Natural killer cell (primary cell): ENCODE data around the gene ZNF777. TPM values are rescaled to one million over a fixed set of nuclear protein-coding genes. Genes with fewer than 3 reads are reported as not detected.

Experiments used
- ATAC-seq, 3 donors: fragments of 150-1000 bp in 2 of 3; fragments of 200-7000 bp in 1 of 3; cut with Tn5 transposase; 1 replicate in 1 of 3; 2 replicates in 2 of 3; pipeline ENCODE4 v1.10.0; 2021; ENCODE audit warnings: mild to moderate bottlenecking in 2 of 3, moderate library complexity in 2 of 3
- DNase-seq, 2 donors: peaks; one replicate each; pipeline versions ENCODE4 v3.0.0 to v3.0.0-alpha.2; 2013 to 2021; ENCODE audit warnings: mixed read lengths in 1 of 2
- H3K27ac ChIP-seq: one replicate; pipeline ENCODE4 v1.5.1; 2013; ENCODE audit warnings: mild to moderate bottlenecking, low read length
- H3K27me3 ChIP-seq: one replicate; pipeline ENCODE4 v1.6.1; 2013; ENCODE audit warnings: low read length; ENCODE audit not compliant: control insufficient read depth, insufficient read depth
- H3K36me3 ChIP-seq: one replicate; pipeline ENCODE4 v1.6.1; 2013; ENCODE audit warnings: low read length; ENCODE audit not compliant: control insufficient read depth, insufficient read depth
- H3K4me1 ChIP-seq: one replicate; pipeline ENCODE4 v1.6.1; 2013; ENCODE audit warnings: low read length; ENCODE audit not compliant: control insufficient read depth, insufficient read depth
- H3K4me3 ChIP-seq: one replicate; pipeline ENCODE4 v1.5.1; 2013; ENCODE audit warnings: low read length
- H3K9me3 ChIP-seq: one replicate; pipeline ENCODE4 v1.6.1; 2013; ENCODE audit warnings: low read length; ENCODE audit not compliant: control insufficient read depth, insufficient read depth
- H3K27ac Mint-ChIP-seq, 2 donors: one replicate each; pipeline ENCODE4 v1.8.0; 2022; ENCODE audit warnings: mild to moderate bottlenecking in 2 of 2, mixed read lengths in 2 of 2, moderate library complexity in 1 of 2
- H3K27me3 Mint-ChIP-seq, 2 donors: one replicate each; pipeline ENCODE4 v1.8.0; 2022; ENCODE audit warnings: low read depth in 2 of 2, mixed read lengths in 2 of 2
- H3K36me3 Mint-ChIP-seq: one replicate; pipeline ENCODE4 v1.8.0; 2022; ENCODE audit warnings: mixed read lengths
- H3K4me1 Mint-ChIP-seq, 2 donors: one replicate each; pipeline ENCODE4 v1.8.0; 2022; ENCODE audit warnings: mixed read lengths in 2 of 2
- H3K4me3 Mint-ChIP-seq: one replicate; pipeline ENCODE4 v1.8.0; 2022; ENCODE audit warnings: mild to moderate bottlenecking, moderate library complexity, mixed read lengths
- H3K9me3 Mint-ChIP-seq, 2 donors: one replicate each; pipeline ENCODE4 v1.8.0; 2022; ENCODE audit warnings: mixed read lengths in 2 of 2
- WGBS: methylation state at CpG from one replicate; pipeline ENCODE4 v1.1.7; 2013; ENCODE audit warnings: missing lambda C conversion rate; ENCODE audit not compliant: insufficient coverage; 5-methylcytosine and 5-hydroxymethylcytosine counted together
- intact Hi-C: fragments of 100-400 bp; cut with micrococcal nuclease; formaldehyde crosslinking; loops from one replicate; pipeline ENCODE4 v1.14.2; 2022
- total RNA-seq, 4 donors: library from RNA; stranded (reverse); fragments of 120-200 nt in 1 of 4; gene quantifications; one replicate each; pipeline versions ENCODE4 v1.2.3 to v1.2.4, GENCODE V29; 2013 to 2022
- TF ChIP-seq, protein P1 (sequence below): fragments of 200-600 bp; IDR thresholded peaks from one replicate; pipeline ENCODE4 v1.8.0; 2022; ENCODE audit warnings: antibody characterized with exemption

Gene ZNF777
- total RNA-seq, 3 donors from 2014 or later (not counting 1 experiment from before 2014, with no cell fraction given) = 14.6 to 18.2 (median 17.2) TPM

DNA sequence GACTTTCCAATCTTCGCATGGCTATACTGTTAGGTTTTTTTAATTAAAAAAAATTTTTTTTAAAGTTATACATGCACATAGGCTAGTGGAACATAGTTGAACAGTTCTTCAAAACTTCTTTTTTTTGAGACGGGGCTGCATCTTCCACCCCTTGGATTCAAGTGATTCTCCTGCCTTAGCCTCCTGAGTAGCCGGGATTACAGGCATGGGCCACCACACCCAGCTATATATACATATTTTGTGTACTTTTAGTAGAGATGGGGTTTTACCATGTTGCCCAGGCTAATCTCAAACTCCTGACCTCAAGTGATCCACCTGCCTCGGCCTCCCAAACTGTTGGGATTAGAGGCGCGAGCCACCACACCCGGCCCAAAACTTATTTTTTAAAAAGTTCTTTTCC is 17.3 kb downstream of the ZNF777 start:
- Mint-ChIP-seq H3K36me3 (peaks cover 12% of the 10 kb centered on the region), H3K27ac (no peak overlapping the region), H3K4me3 (no peak overlapping the region), H3K9me3 (no peaks in the 10 kb centered on the region), H3K27me3 (no peaks in the 10 kb centered on the region), H3K4me1 (peaks cover 13 to 22% of the 10 kb centered on the region in 2 donors)
- Histone ChIP-seq H3K27ac (no peak overlapping the region), H3K4me1 (no peaks in the 10 kb centered on the region), H3K36me3 (peaks cover 23% of the 10 kb centered on the region), H3K9me3 (no peaks in the 10 kb centered on the region), H3K27me3 (no peaks in the 10 kb centered on the region), H3K4me3 (no peak overlapping the region)
- TF ChIP-seq, protein P1, sequence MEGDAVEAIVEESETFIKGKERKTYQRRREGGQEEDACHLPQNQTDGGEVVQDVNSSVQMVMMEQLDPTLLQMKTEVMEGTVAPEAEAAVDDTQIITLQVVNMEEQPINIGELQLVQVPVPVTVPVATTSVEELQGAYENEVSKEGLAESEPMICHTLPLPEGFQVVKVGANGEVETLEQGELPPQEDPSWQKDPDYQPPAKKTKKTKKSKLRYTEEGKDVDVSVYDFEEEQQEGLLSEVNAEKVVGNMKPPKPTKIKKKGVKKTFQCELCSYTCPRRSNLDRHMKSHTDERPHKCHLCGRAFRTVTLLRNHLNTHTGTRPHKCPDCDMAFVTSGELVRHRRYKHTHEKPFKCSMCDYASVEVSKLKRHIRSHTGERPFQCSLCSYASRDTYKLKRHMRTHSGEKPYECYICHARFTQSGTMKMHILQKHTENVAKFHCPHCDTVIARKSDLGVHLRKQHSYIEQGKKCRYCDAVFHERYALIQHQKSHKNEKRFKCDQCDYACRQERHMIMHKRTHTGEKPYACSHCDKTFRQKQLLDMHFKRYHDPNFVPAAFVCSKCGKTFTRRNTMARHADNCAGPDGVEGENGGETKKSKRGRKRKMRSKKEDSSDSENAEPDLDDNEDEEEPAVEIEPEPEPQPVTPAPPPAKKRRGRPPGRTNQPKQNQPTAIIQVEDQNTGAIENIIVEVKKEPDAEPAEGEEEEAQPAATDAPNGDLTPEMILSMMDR = no peak
- DNase-seq (no peak), ATAC-seq (no peak)
- intact Hi-C loops = no loop called here
- 96% methylated on average over 5 of the region's 7 CpGs for WGBS

DNA sequence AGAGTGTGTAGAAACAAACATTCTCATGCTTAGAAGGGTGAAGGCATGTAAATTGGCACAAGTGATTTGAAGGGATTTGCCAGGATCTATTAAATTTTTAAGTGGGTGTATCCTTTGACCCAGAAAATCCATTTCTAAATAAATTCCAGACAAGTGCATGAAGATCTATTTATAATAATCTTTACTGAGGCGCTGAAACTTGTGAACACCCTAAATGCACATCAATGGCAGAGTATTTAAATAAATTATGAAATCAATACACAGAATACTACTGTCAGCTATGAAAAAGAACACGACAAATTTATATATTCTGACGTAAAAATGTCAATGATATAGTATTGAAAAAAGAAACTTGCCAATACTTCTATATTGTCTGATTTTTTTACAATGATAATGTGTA is 17.9 kb downstream of the ZNF777 start:
- H3K36me3 Mint-ChIP-seq = peaks cover 12% of the 10 kb centered on the region

DNA sequence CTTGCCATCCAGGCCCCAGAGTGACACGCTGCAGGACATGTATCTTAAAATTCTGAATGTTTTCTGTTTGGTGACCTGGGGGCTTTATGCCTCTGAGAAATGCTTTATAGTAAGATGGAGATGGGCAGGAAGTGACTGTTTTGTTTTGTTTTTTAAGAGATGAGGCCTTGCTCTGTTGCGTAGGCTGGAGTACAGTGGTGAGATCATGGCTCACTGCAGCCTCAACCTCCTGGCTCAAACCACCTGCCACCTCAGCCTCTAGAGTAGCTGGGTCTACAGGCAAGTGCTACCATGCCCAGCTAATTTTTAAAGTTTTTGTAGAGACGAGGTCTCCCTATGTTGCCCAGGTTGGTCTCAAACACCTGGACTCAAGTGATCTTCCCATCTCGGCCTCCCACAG is 20.6 kb downstream of the ZNF777 start:
- TF ChIP-seq, protein P1 = no peak
- Histone ChIP-seq H3K4me1 (no peaks in the 10 kb centered on the region), H3K27ac (no peak overlapping the region), H3K27me3 (no peaks in the 10 kb centered on the region), H3K4me3 (no peak overlapping the region), H3K9me3 (no peaks in the 10 kb centered on the region), H3K36me3 (peaks cover 18% of the 10 kb centered on the region)
- Mint-ChIP-seq H3K4me1 (peaks cover 13 to 19% of the 10 kb centered on the region in 2 donors), H3K4me3 (no peak overlapping the region), H3K9me3 (no peaks in the 10 kb centered on the region), H3K27me3 (no peaks in the 10 kb centered on the region), H3K36me3 (peaks cover 12% of the 10 kb centered on the region), H3K27ac (peak overlapping the region; percentile 1 to 27)
- 92% methylated on average over 4 of the region's 4 CpGs for WGBS
- no peak for DNase-seq
- intact Hi-C loops = no loop called here
- peak in 1 of 3 donors; percentile 40 for ATAC-seq

More for the DNA sequence above, 17.9 kb downstream of the ZNF777 start:
- no peaks in the 10 kb centered on the region for H3K27me3 Mint-ChIP-seq
- Histone ChIP-seq H3K27ac (no peak overlapping the region), H3K4me1 (no peaks in the 10 kb centered on the region), H3K9me3 (no peaks in the 10 kb centered on the region), H3K36me3 (peaks cover 24% of the 10 kb centered on the region), H3K4me3 (no peak overlapping the region), H3K27me3 (no peaks in the 10 kb centered on the region)
- DNase-seq (no peak), ATAC-seq (no peak)
- TF ChIP-seq, protein P1 = no peak
- H3K27ac Mint-ChIP-seq = no peak overlapping the region
- peaks cover 13 to 22% of the 10 kb centered on the region in 2 donors for H3K4me1 Mint-ChIP-seq
- no peak overlapping the region for H3K4me3 Mint-ChIP-seq
- intact Hi-C loops = no loop called here
- H3K9me3 Mint-ChIP-seq = no peaks in the 10 kb centered on the region
- no CpG with 5 or more reads among the region's 3 CpGs for WGBS

DNA sequence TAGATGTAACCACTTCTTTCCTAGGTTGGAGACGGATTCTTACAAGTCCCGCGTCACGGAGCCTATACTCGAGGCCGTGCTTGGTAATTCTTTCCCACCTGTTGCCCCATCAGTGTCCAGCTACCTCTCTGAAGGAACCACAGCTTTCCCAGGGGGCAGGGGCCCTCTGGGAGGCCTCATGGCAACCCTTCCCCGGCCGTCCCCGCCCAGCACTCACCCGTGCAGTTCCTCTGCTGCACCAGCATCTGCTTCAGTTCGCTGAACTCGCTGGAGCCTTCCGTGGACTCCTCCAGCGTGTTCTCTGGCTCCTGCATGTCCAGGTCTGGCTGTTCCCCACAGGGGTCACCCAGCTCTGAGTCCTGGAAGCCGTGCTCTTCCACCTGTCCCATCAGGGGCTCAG is 24.5 kb downstream of the ZNF777 start:
- DNase-seq = no peak
- H3K9me3 ChIP-seq = no peaks in the 10 kb centered on the region

More for the DNA sequence above, 24.5 kb downstream of the ZNF777 start:
- 97% methylated on average over 15 of the region's 15 CpGs for WGBS
- Mint-ChIP-seq H3K4me1 (peaks cover 13 to 19% of the 10 kb centered on the region in 2 donors), H3K9me3 (no peaks in the 10 kb centered on the region), H3K4me3 (no peak overlapping the region), H3K27ac (no peak overlapping the region), H3K27me3 (no peaks in the 10 kb centered on the region), H3K36me3 (no peaks in the 10 kb centered on the region)
- Histone ChIP-seq H3K4me3 (no peak overlapping the region), H3K36me3 (peaks cover 29% of the 10 kb centered on the region), H3K4me1 (no peaks in the 10 kb centered on the region), H3K27ac (no peak overlapping the region), H3K27me3 (no peaks in the 10 kb centered on the region)
- TF ChIP-seq, protein P1 = no peak
- intact Hi-C loops = no loop called here
- ATAC-seq = no peak
